NCI-H69 (cell line): ENCODE results near the gene FUT6.
"Not testable (repeated sequence)": the region's sequence is repeated elsewhere in the genome, so short reads cannot be mapped to it uniquely, and the experiment has no call there.

ENCODE experiments used
- DNase-seq: peaks from one replicate; lab custom pipeline; 2025; lab: John Stamatoyannopoulos, UW

FUT6 gene

DNA sequence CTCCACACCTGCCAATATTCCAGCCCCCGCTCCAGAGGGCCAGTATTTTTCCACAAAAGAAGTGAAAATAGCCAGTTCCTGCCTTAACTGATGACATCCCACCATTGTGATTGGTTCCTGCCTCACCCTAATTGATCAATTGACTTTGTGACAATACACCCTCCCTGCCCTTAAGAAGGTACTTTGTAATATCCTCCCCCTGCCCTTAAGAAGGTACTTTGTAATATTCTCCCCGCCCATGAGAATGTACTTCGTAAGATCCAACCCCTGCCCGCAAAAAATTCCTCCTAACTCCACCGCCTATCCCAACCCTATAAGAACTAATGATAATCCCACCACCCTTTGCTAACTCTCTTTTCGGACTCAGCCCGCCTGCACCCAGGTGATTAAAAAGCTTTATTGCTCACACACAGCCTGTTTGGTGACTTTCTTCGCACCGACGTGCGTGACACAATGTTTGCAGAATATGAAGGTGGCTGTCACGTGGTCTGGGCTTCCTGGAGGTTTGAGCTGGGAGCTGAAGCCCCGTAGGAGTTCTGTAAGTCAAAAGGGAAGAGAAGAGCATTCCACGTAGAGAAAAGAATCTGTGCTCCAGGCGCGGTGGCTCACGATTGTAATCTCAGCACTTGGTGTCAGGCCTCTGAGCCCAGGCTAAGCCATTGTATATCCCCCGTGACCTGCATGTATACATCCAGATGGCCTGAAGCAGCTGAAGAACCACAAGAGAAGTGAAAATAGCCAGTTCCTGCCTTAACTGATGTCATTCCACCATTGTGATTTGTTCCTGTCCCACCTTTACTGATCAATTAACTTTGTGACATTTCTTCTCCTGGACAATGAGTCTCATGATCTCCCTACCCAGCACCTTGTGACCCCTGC, 17.9 kb upstream of the FUT6 start:
- DNase-seq, result no peak

DNA sequence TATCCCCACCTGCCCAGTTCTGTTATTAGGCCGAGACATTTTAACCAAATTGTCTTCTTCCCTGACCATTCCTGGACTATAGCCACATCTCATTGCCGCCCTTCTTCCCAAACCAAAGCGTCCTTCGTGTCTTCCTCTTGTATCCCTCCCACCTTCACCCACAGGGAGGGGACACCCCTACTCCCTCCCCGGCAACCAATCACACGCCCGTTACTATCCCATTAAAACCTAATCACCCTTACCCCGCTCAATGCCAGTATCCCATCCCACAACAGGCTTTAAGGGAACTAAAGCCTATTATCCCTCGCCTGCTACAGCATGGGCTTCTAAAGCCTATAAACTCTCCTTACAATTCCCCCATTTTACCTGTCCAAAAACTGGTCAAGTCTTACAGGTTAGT, 15.6 kb upstream of the FUT6 start:
- DNase-seq, result not testable (repeated sequence)

DNA sequence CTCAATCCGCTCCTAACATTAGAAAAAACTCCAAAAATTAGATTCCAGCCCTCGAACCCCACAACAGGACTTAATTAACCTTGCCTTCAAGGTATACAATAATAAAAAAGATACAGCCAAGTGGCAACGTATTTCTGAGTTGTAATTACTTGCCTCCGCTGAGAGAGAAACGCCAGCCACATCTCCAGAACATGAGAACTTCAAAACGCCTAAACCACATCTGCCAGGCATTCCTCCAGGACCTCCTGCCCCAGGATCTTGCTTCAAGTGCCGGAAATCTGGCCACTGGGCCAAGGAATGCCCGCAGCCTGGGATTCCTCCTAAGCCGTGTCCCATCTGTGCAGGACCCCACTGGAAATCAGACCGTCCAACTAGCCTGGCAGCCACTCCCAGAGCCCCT, 14.6 kb upstream of the FUT6 start:
- DNase-seq, result not testable (repeated sequence)

DNA sequence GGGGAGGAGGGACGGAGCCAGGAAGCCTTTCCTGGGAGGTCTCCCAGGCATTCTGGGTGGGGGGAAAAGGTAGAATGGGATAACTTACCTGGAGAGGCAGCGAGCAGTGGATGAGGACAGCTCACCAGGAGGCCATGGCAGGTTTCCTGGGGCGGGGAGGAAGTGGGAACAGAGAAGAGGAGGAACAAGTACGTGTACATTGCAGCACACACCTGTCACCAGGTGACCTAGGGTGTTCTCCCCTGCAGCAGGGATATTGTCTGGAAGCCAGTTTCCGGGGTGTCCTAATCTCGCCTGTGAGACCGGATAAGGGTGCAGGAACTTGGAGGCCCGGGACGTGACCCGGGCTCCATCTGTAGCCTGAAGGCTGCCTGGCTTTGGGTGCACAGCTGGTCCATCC, 11.8 kb upstream of the FUT6 start, which contains the start of gene FUT3:
TSS of gene FUT3 (minus strand) at position 148 of the 400 bp plus-strand sequence.
- no peak for DNase-seq

DNA sequence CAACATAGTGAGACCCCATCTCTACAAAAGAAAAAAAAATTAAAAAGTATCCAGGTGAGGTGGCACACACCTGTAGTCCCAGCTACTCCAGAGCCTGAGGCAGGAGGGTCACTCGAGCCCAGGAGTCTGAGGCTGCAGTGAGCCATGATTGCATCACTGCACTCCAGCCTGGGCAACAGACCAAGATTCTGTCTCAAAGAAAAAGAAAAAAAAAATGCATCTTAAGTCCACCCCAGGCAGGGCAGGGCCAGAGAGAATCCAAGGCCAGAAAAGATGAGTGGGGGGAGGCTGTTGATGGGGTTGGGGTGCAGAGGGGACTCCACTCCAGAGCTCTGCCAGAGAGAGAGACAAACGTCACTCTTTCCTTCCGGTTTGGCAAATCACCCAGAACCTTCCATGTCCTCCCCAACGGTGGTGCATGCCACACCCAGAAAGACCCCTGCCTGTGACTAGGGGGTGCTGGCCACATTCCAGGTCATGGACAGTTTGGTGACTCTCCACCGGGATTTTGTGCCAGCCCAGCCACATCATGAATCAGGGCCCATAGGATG, 11.3 kb upstream of the FUT6 start:
- DNase-seq, result peak; percentile 85

DNA sequence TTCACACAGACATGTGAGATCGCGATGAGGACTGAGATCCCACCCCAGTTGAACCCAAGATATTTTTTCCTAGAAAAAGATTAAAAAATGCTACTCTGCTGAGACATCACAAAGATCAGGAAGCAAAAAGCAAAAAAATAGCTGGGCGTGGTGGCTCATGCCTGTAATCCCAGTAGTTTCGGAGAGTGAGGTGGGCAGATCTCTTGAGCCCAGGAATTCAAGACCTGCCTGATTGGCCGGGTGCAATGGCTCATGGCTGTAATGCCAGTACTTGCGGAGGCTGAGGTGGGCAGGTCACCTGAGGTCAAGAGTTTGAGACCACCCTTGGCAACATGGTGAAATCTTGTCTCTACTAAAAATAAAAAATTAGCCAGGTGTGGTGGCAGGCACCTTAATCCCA, 10.7 kb upstream of the FUT6 start:
- DNase-seq, result no peak

DNA sequence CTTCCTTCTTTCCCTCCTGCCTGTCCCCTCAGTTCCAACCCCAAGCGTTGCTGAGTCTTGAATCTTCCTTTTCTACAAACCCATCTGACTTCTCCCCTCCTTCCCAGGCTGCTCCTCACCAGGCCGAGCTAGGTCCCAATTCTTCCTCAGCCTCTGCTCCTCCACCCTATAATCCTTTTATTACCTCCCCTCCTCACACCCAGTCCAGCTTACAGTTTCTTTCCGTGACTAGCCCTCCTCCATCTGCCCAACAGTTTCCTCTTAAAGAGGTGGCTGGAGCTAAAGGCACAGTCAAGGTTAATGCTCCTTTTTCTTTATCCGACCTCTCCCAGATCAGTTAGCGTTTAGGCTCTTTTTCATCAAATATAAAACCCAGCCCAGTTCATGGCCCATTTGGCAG, 9.1 kb upstream of the FUT6 start:
- peak; percentile 69 for DNase-seq

DNA sequence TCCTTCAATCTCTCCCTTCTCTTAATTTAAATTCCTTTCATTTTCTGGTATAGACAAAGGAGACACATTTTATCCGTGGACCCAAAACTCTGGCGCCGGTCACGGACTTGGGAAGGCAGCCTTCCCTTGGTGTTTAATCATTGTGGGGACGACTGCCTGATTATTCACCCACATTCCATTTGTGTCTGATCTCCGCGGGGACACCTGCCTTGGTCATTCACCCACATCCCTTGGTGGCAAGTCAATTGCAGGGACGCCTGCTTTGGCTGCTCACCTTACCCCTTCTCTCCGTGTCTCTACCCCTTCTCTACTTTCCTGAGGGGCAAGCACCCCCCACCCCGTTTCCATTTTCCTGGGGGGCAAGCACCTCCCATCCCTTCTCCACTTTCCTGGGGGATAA, 8.3 kb upstream of the FUT6 start:
- not testable (repeated sequence) for DNase-seq

DNA sequence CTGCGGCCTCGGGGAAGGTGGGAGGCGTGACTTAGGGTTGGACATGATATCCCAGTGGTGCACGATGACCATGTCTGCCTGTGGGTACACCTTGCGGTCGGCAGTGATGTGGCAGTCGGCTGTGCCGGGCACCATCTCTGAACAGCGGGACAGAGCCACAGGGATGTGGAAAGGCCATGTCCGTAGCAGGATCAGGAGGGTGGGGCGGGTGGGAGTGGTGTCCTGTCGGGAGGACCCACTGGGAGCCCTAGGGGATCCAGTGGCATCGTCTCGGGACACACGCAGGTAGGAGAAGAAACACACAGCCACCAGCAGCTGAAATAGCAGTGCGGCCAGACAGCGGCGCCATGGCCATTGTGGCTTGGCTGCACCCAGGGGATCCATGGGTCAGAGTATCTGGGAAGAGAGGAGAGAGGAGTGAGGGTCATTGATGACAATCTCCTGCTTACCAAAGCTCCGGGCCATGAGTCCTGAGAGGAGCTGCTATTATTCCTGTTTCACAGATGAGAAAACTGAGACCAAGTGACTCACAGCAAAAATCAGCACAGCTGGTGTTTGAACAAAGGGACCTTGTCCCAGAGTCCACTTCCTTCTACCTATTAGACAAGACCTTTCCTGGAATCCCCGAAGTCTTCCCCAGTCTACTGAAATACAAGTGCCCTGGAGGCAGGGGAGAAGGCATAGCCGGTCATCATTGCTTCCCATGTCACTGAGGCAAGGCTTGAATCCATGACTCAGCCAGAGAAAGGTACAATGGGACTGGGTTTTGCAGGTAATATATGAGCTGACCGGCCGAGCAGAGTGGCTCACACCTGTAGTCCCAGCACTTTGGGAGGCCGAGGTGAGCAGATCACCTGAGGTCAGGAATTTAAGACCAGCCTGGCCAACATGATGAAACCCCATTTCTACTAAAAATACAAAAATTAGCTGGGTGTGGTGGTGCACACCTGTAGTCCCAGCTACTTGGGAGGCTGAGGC, 5.2 kb upstream of the FUT6 start:
- no peak for DNase-seq

DNA sequence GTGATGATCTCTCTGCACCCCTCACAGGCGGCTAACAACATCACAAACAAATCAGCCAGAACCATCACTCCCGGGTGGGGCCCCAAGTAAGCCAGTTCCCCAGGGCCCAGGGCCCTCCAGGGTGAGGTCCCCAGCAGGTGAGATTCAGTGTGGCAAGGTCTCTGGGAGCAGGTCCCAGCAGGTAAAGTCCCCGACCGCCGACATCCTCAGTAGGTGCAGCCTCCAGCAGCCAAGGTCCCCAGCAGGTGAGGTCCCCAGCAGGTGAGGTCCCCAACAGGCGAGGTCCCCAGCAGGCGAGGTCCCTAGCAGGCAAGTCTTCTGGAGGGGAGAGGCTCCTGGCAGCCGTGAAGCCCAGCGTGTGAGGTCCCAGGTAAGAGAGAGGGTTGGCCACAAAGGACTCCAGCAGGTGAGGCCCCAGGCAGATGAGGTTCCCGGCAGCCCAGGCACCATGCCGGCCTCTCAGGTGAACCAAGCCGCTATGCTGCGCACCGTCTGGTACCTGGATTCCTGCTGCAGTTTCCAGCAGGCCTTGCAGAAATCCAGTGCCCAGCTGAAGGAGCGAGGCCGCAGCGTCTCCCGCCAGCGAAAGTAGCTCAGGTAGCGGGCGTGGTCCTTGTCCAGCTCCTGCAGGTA, 3.9 kb upstream of the FUT6 start:
- DNase-seq, result peak; percentile 45

DNA sequence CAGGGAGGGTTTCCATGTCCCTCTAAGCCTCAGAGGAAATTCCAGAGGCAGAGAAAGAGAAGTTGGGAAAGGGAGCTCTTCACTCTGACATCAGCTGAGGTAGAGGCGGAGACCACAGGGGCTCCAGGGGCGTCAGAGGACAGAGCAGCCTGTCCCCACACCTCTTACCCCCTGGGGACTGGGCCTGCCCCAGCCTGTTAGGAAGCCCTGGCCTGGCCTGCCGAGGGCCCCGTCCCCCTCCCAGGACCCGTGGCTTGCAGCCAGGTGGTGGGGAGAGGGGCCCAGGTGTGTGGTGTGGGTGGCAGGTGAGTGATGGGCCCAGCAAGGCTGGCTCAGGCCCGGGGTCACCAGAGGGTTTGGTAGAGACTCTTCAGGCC, 2.2 kb upstream of the FUT6 start:
- peak; percentile 95 for DNase-seq

DNA sequence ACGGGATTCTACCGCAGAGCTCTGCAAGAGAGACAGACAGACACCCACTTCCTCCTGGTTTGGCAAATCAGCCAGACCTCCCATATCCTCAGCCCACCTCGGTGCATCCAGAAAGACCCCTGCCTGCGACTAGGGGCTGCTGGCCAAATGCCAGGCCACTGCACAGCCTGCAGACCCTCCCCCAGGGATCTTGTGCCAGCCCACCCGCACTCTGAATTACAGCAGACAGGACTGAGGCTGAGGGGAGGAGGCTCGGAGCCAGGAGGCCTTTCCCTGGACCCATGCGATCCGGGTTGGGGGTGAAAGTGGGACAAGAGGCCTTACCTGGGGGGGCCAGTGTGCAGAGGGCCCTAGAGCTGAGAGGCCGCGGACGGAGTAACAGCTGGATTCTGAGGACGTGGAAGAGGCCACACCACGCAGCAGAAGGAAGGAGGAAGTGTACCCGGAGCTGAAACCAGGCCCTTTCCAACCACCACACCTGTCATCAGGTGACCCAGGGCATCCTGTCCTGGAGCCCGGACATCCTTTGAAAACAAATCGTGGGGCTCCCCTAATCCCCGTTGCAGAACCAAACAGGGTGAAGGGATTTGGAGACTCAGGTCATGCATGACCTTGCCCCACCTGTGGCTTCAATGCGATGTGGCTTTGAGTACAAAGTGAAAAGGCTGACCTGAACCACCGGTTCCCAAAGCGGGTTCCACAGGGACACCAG, 993 bp downstream of the FUT6 start:
- no peak for DNase-seq

DNA sequence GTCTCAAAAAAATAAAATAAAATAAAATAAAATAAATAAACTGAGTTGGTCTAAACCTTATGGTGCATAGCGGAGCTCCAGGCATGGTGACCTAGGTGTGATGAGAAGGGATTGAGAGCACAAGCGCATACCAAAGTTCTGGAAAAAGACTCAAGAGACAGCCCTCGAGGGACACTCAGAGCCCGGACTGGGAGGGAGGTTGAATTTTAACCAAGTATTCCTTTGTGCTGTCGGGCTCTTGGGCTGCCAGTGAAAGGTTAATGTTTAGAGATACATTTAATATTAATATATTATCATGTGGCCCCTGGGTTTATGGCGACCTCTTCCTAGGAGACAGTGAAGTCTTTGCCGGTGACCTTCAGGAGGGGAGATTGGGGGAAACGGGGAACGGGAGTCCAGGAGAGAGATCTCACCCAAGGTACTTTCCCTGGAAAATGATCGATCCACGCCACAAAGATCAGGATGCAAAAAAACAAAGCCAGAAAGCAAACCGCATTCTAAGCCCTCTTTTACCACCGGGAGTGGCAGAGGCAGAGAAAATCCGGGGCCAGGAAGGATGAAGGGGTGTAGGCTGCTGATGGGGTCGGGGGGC, 1.6 kb downstream of the FUT6 start:
- DNase-seq, result no peak

DNA sequence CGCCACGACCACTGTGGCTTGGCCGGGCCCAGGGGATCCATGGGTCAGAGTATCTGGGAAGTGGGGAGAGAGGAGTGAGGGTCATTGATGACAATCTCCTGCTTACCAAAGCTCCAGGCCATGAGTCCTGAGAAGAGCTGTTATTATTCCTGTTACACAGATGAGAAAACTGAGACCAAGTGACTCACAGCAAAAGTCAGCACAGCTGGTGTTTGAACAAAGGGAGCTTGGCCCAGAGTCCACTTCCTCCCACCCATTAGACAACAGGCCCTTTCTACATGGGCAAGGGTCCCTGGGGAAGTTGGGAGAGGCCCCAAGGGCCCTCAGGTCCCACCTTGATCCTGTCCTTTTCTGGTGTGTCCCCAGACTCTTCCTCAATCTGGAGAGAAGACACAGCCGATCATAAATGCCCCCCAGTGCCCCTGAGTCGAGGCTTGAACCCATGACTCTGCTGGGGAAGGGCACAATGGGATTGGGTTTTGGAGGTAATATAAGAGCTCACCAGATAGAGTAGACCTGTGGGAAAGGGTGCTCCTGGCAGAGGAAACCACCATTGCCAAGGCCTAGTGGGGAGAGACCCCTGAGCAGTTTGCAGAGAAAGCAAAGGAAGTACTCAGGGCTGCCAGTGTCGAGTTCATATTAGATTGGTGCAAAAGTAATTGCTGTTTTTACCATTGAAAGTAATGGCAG, 6.8 kb downstream of the FUT6 start:
- DNase-seq, result peak; percentile 46

DNA sequence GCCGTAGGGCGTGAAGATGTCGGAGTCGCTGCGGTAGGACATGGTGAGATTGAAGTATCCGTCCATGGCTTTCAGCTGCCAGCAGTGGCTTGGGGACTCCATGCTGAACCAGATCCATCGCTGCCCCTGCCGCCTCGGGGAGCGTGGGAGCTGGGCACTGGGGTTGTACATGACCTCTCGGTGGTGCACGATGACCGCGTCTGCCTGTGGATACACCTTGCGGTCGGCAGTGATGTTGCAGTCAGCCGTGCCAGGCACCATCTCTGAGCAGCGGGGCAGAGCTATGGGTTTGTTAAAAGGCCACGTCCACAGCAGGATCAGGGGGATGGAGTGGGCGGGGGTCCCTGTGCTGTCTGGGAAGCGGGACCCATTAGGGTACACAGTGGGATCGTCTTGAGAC, 7.4 kb downstream of the FUT6 start:
- DNase-seq, result no peak

DNA sequence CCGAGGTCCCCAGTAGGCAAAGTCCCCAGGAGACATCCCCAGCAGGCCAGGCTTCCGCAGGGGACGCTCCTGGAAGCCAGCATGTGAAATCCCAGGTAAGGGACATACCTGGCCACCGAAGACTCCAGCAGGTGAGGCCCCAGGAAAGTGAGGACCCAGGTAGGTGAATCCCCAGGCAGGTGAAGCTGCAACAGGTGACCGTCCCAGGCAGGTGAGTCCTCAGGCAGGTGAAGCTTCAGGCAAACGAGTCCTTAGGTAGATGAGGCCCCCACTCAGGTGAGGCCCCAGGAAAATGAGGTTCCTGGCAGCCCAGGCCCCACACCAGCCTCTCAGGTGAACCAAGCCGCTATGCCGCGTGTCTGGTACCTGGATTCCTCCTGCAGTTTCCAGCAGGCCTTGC, 8.3 kb downstream of the FUT6 start:
- DNase-seq, result no peak

DNA sequence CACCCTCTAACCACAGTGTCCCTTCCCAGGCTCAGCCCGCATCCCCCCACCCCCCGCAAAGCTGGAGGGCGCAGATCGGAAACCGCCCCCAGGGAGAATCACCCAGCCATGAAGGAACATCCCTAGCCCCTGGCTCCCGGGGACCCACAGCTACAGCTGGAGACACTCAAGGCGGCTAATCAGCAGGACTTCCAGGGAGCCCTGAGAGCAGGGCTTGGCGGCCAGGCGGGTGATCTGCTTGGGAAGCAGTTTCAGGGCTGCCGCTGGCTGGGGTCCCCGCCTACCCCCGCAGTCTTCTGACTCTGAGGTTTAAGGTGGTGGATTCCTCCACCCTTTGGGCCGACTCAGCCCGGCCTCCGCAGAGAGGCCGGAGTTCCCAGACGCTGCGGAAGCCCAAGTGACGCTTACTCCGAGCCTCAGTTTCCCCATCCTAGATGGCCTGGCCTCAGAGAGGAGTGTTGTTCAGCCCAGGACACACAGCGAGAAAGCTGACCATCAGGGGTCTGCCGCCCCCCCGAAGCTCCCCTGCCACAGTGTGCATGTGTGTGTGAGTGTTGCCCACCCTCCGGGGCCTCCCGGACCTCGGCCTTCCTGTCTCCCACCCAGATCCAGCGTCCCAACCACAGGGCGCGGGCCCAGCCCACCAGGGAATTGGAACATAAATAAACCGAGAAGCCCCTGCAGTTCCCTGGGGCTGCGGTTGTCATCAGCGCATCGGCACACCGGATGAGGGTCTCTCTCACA, 9.8 kb downstream of the FUT6 start:
- DNase-seq, result peak; percentile 77

DNA sequence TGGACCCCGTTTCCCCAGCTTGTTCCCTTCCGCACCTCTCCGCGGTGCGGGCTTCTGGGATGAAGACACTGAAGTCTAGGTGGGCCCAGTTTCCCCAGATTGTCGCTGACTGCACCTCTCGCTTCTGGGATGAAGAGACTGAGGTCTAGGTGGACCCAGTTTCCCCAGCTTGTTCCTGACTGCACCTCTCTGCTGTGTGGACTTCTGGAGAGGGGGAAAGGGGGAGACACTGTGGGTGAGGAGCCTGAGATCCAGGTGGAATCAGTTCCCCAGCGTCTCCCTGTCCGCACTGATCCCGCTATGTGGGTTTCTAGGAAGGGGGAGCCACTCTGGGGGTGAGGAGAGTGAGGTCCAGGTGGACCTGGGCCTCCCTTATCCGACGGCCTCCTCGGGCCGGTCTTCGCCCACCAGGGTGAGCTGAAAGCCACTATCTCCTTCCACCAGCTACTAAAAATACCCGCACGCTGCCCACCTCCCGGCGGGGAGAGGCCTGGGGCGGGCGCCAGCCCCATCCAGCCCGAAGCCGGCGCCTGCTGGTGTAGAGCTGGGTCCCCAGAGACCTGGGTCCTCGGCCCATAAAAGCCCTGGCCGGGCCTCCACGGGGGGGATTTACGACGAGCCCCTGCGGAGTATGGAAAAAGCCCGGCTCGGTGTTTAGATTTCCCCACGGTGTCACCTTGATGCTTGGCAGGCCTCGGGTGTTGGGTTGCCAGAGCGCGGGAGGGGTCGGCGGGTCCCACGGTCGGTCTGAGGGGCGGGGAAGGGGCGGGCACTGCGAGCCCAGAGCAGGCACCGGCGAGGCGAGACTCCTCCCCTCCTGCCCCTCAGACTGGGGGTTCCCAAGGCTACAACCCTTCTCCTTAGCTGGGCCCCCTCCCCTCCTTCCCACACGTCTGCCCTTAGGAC, 10.6 kb downstream of the FUT6 start:
- DNase-seq, result peak; percentile 89
